BLaER1 treated with 17β-estradiol and CSF1 and Interleukin-3, amounts not matched to agents 10 nM and 100 nM (cell line): Measurements from ENCODE around the gene ELMO1.

Experiments used
- H3K27ac ChIP-seq, 11 experiments: shearing (Covaris generic); formaldehyde crosslinking; 2 replicates each; pipeline ENCODE4 v1.8.1; 2022
- H3K27me3 ChIP-seq, 11 experiments: shearing (Covaris generic); formaldehyde crosslinking; 2 replicates each; pipeline ENCODE4 v1.8.1; 2022
- H3K36me3 ChIP-seq, 11 experiments: shearing (Covaris generic); formaldehyde crosslinking; 2 replicates each; pipeline ENCODE4 v1.8.1; 2022
- H3K4me1 ChIP-seq, 10 experiments: shearing (Covaris generic); formaldehyde crosslinking; 2 replicates each; pipeline ENCODE4 v1.8.1; 2022
- H3K4me2 ChIP-seq, 11 experiments: shearing (Covaris generic); formaldehyde crosslinking; 2 replicates each; pipeline ENCODE4 v1.8.1; 2022
- H3K4me3 ChIP-seq, 10 experiments: shearing (Covaris generic); formaldehyde crosslinking; 2 replicates each; pipeline ENCODE4 v1.8.1; 2022
- H3K9ac ChIP-seq, 11 experiments: shearing (Covaris generic); formaldehyde crosslinking; 2 replicates each; pipeline ENCODE4 v1.8.1; 2022
- H3K9me3 ChIP-seq, 11 experiments: shearing (Covaris generic); formaldehyde crosslinking; replicated peaks in 1 of 11; 2 replicates each; pipeline ENCODE4 v1.8.1; 2022
- H4K20me1 ChIP-seq, 11 experiments: shearing (Covaris generic); formaldehyde crosslinking; 2 replicates each; pipeline ENCODE4 v1.8.1; 2022
- Cebpa-rat ChIP-seq, 11 experiments: shearing (Covaris generic); IDR thresholded peaks; 2 replicates each; pipeline ENCODE4 v1.8.1; 2022

Gene ELMO1

GRCh38 chr7:37251222-37251621, 197.4 kb downstream of the ELMO1 start:
- H3K9ac ChIP-seq = no peak overlapping the region
- peaks cover 0 to 9% (median 0%) of the 10 kb centered on the region in 10 experiments; a peak in 3 of 20 replicates for H3K4me1 ChIP-seq
- H3K4me2 ChIP-seq = no peak overlapping the region
- TF ChIP-seq Cebpa-rat (IDR thresholded peaks at IDR 0.05) = no peak
- peaks cover 0 to 30% (median 4%) of the 10 kb centered on the region in 11 experiments; a peak in 4 of 22 replicates for H4K20me1 ChIP-seq
- H3K27me3 ChIP-seq = no peaks in the 10 kb centered on the region
- H3K9me3 ChIP-seq = peaks cover 0 to 17% (median 9%) of the 10 kb centered on the region in 11 experiments; a peak in 18 of 22 replicates
- peaks cover 27 to 48% (median 39%) of the 10 kb centered on the region in 11 experiments; a peak in 21 of 22 replicates for H3K36me3 ChIP-seq
- H3K4me3 ChIP-seq = no peak overlapping the region
- no peak overlapping the region for H3K27ac ChIP-seq

- H3K4me1 ChIP-seq = peaks cover 0 to 9% (median 0%) of the 10 kb centered on the region in 10 experiments; a peak in 3 of 20 replicates
- H3K9ac ChIP-seq = no peak overlapping the region
- no peak overlapping the region for H3K4me3 ChIP-seq
- peaks cover 0 to 16% (median 9%) of the 10 kb centered on the region in 11 experiments; a peak in 18 of 22 replicates for H3K9me3 ChIP-seq
- H3K4me2 ChIP-seq = no peak overlapping the region
- TF ChIP-seq Cebpa-rat (IDR thresholded peaks at IDR 0.05) = no peak
- H4K20me1 ChIP-seq = peaks cover 0 to 40% (median 4%) of the 10 kb centered on the region in 11 experiments; a peak in 5 of 22 replicates
- no peaks in the 10 kb centered on the region for H3K27me3 ChIP-seq
- H3K27ac ChIP-seq = no peak overlapping the region
- peaks cover 7 to 30% (median 20%) of the 10 kb centered on the region in 11 experiments; a peak in 19 of 22 replicates for H3K36me3 ChIP-seq
Observed at GRCh38 chr7:37249240-37249639, 199.4 kb downstream of the ELMO1 start.

GRCh38 chr7:37248396-37248861, 200.2 kb downstream of the ELMO1 start:
- no peak overlapping the region for H3K4me2 ChIP-seq
- peaks cover 6 to 26% (median 16%) of the 10 kb centered on the region in 11 experiments; a peak in 18 of 22 replicates for H3K36me3 ChIP-seq
- no peak for TF ChIP-seq Cebpa-rat (IDR thresholded peaks at IDR 0.05)
- H3K27ac ChIP-seq = no peak overlapping the region
- H3K4me1 ChIP-seq = peaks cover 0 to 9% (median 0%) of the 10 kb centered on the region in 10 experiments; a peak in 3 of 20 replicates
- no peaks in the 10 kb centered on the region for H3K27me3 ChIP-seq
- peaks cover 0 to 40% (median 4%) of the 10 kb centered on the region in 11 experiments; a peak in 5 of 22 replicates for H4K20me1 ChIP-seq
- H3K9me3 ChIP-seq = peaks cover 0 to 9% (median 6%) of the 10 kb centered on the region in 11 experiments; a peak in 18 of 22 replicates
- H3K4me3 ChIP-seq = no peak overlapping the region
- H3K9ac ChIP-seq = no peak overlapping the region

GRCh38 chr7:37247861-37248260, 200.8 kb downstream of the ELMO1 start:
- peaks cover 2 to 26% (median 17%) of the 10 kb centered on the region in 11 experiments; a peak in 13 of 22 replicates for H3K36me3 ChIP-seq
- no peaks in the 10 kb centered on the region for H3K27me3 ChIP-seq
- H3K4me2 ChIP-seq = no peak overlapping the region
- no peak overlapping the region for H3K4me3 ChIP-seq
- peaks cover 0 to 4% (median 0%) of the 10 kb centered on the region in 11 experiments; a peak in 5 of 22 replicates for H3K9me3 ChIP-seq
- peaks cover 0 to 40% (median 4%) of the 10 kb centered on the region in 11 experiments; a peak in 5 of 22 replicates for H4K20me1 ChIP-seq
- H3K4me1 ChIP-seq = peaks cover 0 to 9% (median 0%) of the 10 kb centered on the region in 10 experiments; a peak in 3 of 20 replicates
- no peak overlapping the region for H3K9ac ChIP-seq
- TF ChIP-seq Cebpa-rat (IDR thresholded peaks at IDR 0.05) = no peak
- H3K27ac ChIP-seq = no peak overlapping the region

GRCh38 chr7:37245590-37245989, 203.1 kb downstream of the ELMO1 start:
- H3K4me2 ChIP-seq = no peak overlapping the region
- H3K27ac ChIP-seq = no peak overlapping the region

GRCh38 chr7:37236906-37237305, 211.8 kb downstream of the ELMO1 start:
- H3K4me2 ChIP-seq = no peak overlapping the region
- no peaks in the 10 kb centered on the region for H3K4me1 ChIP-seq
- H3K27ac ChIP-seq = no peak overlapping the region
- no peak overlapping the region for H3K9ac ChIP-seq
- no peaks in the 10 kb centered on the region for H3K9me3 ChIP-seq
- H3K36me3 ChIP-seq = peaks cover 6 to 32% (median 16%) of the 10 kb centered on the region in 11 experiments; a peak in 16 of 22 replicates
- H3K27me3 ChIP-seq = no peaks in the 10 kb centered on the region
- no peak overlapping the region for H3K4me3 ChIP-seq
- TF ChIP-seq Cebpa-rat (IDR thresholded peaks at IDR 0.05) = no peak
- H4K20me1 ChIP-seq = peaks cover 0 to 9% (median 0%) of the 10 kb centered on the region in 11 experiments; a peak in 3 of 22 replicates

More at GRCh38 chr7:37245590-37245989, 203.1 kb downstream of the ELMO1 start:
- peaks cover 0 to 6% (median 0%) of the 10 kb centered on the region in 10 experiments; a peak in 2 of 20 replicates for H3K4me1 ChIP-seq
- H3K9me3 ChIP-seq = no peaks in the 10 kb centered on the region; a peak in 1 of 22 replicates
- no peaks in the 10 kb centered on the region for H3K27me3 ChIP-seq
- H3K36me3 ChIP-seq = peaks cover 7 to 30% (median 19%) of the 10 kb centered on the region in 11 experiments; a peak in 13 of 22 replicates
- no peak overlapping the region for H3K4me3 ChIP-seq
- no peak for TF ChIP-seq Cebpa-rat (IDR thresholded peaks at IDR 0.05)
- no peak overlapping the region for H3K9ac ChIP-seq
- H4K20me1 ChIP-seq = peaks cover 0 to 28% (median 4%) of the 10 kb centered on the region in 11 experiments; a peak in 4 of 22 replicates

GRCh38 chr7:37235813-37236212, 212.9 kb downstream of the ELMO1 start:
- Histone ChIP-seq H3K9ac (no peak overlapping the region), H3K27ac (no peak overlapping the region), H3K27me3 (no peaks in the 10 kb centered on the region), H3K4me2 (no peak overlapping the region), H4K20me1 (peaks cover 0 to 9% (median 0%) of the 10 kb centered on the region in 11 experiments; a peak in 3 of 22 replicates), H3K9me3 (no peaks in the 10 kb centered on the region), H3K36me3 (peaks cover 10 to 42% (median 21%) of the 10 kb centered on the region in 11 experiments; a peak in 18 of 22 replicates), H3K4me3 (no peak overlapping the region), H3K4me1 (no peaks in the 10 kb centered on the region)
- no peak for TF ChIP-seq Cebpa-rat (IDR thresholded peaks at IDR 0.05)

- Histone ChIP-seq H3K4me2 (no peak overlapping the region), H3K9me3 (no peaks in the 10 kb centered on the region), H3K36me3 (peaks cover 15 to 43% (median 25%) of the 10 kb centered on the region in 11 experiments; a peak in 18 of 22 replicates), H3K27me3 (no peaks in the 10 kb centered on the region), H3K4me1 (peaks cover 0 to 6% (median 0%) of the 10 kb centered on the region in 10 experiments; a peak in 1 of 20 replicates), H3K27ac (no peak overlapping the region), H3K9ac (no peak overlapping the region), H4K20me1 (peaks cover 0 to 9% (median 0%) of the 10 kb centered on the region in 11 experiments; a peak in 3 of 22 replicates), H3K4me3 (no peak overlapping the region)
- no peak for TF ChIP-seq Cebpa-rat (IDR thresholded peaks at IDR 0.05)
Observed at GRCh38 chr7:37234928-37235327, 213.7 kb downstream of the ELMO1 start.

- no peak for TF ChIP-seq Cebpa-rat (IDR thresholded peaks at IDR 0.05)
- no peak overlapping the region for H3K27ac ChIP-seq
- H3K4me1 ChIP-seq = peaks cover 0 to 6% (median 0%) of the 10 kb centered on the region in 10 experiments; a peak in 1 of 20 replicates
- no peaks in the 10 kb centered on the region for H3K9me3 ChIP-seq
- H3K9ac ChIP-seq = no peak overlapping the region
- H3K27me3 ChIP-seq = no peaks in the 10 kb centered on the region
- H4K20me1 ChIP-seq = peaks cover 0 to 9% (median 0%) of the 10 kb centered on the region in 11 experiments; a peak in 3 of 22 replicates
- H3K36me3 ChIP-seq = peaks cover 15 to 37% (median 23%) of the 10 kb centered on the region in 11 experiments; a peak in 18 of 22 replicates
- no peak overlapping the region for H3K4me2 ChIP-seq
- H3K4me3 ChIP-seq = no peak overlapping the region
Observed at GRCh38 chr7:37234334-37234733, 214.3 kb downstream of the ELMO1 start.
